IMR-90 (cell line): ENCODE data around the gene SHC4. TPM values are rescaled to one million over a fixed set of nuclear protein-coding genes. Genes with fewer than 3 reads are reported as not detected.

Source experiments
- ATAC-seq: fragments of 200-7000 bp; cut with Tn5 transposase; 2 replicates; pipeline ENCODE4 v1.9.1; 2020; ENCODE audit warnings: low read depth, mild to moderate bottlenecking, moderate library complexity
- BruUV-seq: library from RNA; stranded (reverse); fragments of 400-500 nt; replicated peaks from 2 replicates; lab custom pipeline; 2021; lab: Mats Ljungman, UMichigan
- CTCF ChIA-PET: fragments of 300-600 bp; formaldehyde crosslinking; extraction: SDS; loops from one replicate; lab custom pipeline; 2021; ENCODE audit warnings: antibody characterized with exemption; lab: Yijun Ruan, JAX
- POLR2A ChIA-PET: fragments of 300-600 bp; sonication (Branson Sonifier 250); formaldehyde crosslinking; loops from one replicate; lab custom pipeline; 2022; ENCODE audit warnings: antibody characterized with exemption; ENCODE audit not compliant: unreplicated experiment; lab: Charles Lee
- DNase-seq: peaks from one replicate; pipeline ENCODE4 v3.0.0; 2013
- H2AFZ ChIP-seq: replicated peaks from 2 replicates; pipeline ENCODE3; 2013; ENCODE audit warnings: low read length, mild to moderate bottlenecking; ENCODE audit not compliant: poor library complexity
- H2AK5ac ChIP-seq: 2 replicates; pipeline ENCODE4 v1.6.1; 2013; ENCODE audit warnings: low read depth, low read length, inconsistent platforms
- H2AK9ac ChIP-seq: replicated peaks from 2 replicates; pipeline ENCODE3; 2013; ENCODE audit warnings: mild to moderate bottlenecking, low read depth, low read length, moderate library complexity; ENCODE audit not compliant: poor library complexity
- H2BK120ac ChIP-seq: 2 replicates; pipeline ENCODE4 v1.6.1; 2013; ENCODE audit warnings: low read depth, low read length, inconsistent platforms
- H2BK15ac ChIP-seq: 3 replicates; pipeline ENCODE4 v1.6.1; 2013; ENCODE audit warnings: low read depth, low read length, inconsistent platforms
- H2BK20ac ChIP-seq: 2 replicates; pipeline ENCODE4 v1.6.1; 2013; ENCODE audit warnings: low read depth, mild to moderate bottlenecking, inconsistent platforms, low read length, moderate library complexity
- H2BK5ac ChIP-seq: 2 replicates; pipeline ENCODE4 v1.6.1; 2013; ENCODE audit warnings: mild to moderate bottlenecking, low read depth, low read length, inconsistent platforms; ENCODE audit not compliant: poor library complexity, severe bottlenecking
- H3K14ac ChIP-seq: replicated peaks from 2 replicates; pipeline ENCODE4 v1.6.1; 2013; ENCODE audit warnings: low read depth, low read length, inconsistent platforms
- H3K18ac ChIP-seq: 2 replicates; pipeline ENCODE4 v1.6.1; 2013; ENCODE audit warnings: low read depth, low read length, control low read depth
- H3K23ac ChIP-seq: 2 replicates; pipeline ENCODE4 v1.6.1; 2013; ENCODE audit warnings: low read depth, low read length, inconsistent platforms
- H3K27ac ChIP-seq: 2 replicates; pipeline ENCODE4 v1.5.1; 2013; ENCODE audit warnings: mild to moderate bottlenecking, control low read depth, low read length; ENCODE audit not compliant: insufficient read depth
- H3K27me3 ChIP-seq: 2 replicates; pipeline ENCODE4 v1.6.1; 2013; ENCODE audit warnings: low read length; ENCODE audit not compliant: control insufficient read depth, insufficient read depth
- H3K36me3 ChIP-seq: 2 replicates; pipeline ENCODE4 v1.6.1; 2013; ENCODE audit warnings: low read length, mixed read lengths; ENCODE audit not compliant: control insufficient read depth, insufficient read depth
- H3K4ac ChIP-seq: 2 replicates; pipeline ENCODE4 v1.6.1; 2013; ENCODE audit warnings: low read depth, low read length, inconsistent platforms
- H3K4me1 ChIP-seq: 2 replicates; pipeline ENCODE4 v1.6.1; 2013; ENCODE audit warnings: low read length, mixed read lengths; ENCODE audit not compliant: control insufficient read depth, insufficient read depth
- H3K4me2 ChIP-seq: 2 replicates; pipeline ENCODE4 v1.6.1; 2013; ENCODE audit warnings: low read depth, mild to moderate bottlenecking, control low read depth, low read length, moderate library complexity
- H3K4me3 ChIP-seq: 2 replicates; pipeline ENCODE4 v1.5.1; 2013; ENCODE audit warnings: low read depth, mild to moderate bottlenecking, control low read depth, low read length, moderate library complexity; ENCODE audit not compliant: insufficient read depth
- H3K56ac ChIP-seq: 2 replicates; pipeline ENCODE4 v1.6.1; 2013; ENCODE audit warnings: low read length, inconsistent platforms; ENCODE audit not compliant: insufficient read depth; ENCODE audit errors: extremely low read depth
- H3K79me1 ChIP-seq, 2 experiments: 2 replicates each; pipeline ENCODE4 v1.6.1; 2013; ENCODE audit warnings: low read length in 2 of 2, inconsistent platforms in 1 of 2, low read depth in 1 of 2
- H3K9ac ChIP-seq: 2 replicates; pipeline ENCODE4 v1.6.1; 2013; ENCODE audit warnings: low read depth, low read length, control low read depth
- H3K9me1 ChIP-seq: 2 replicates; pipeline ENCODE4 v1.6.1; 2013; ENCODE audit warnings: low read length, inconsistent platforms; ENCODE audit not compliant: insufficient read depth
- H3K9me3 ChIP-seq: 2 replicates; pipeline ENCODE4 v1.6.1; 2013; ENCODE audit warnings: low read length; ENCODE audit not compliant: control insufficient read depth, insufficient read depth
- H4K20me1 ChIP-seq: 2 replicates; pipeline ENCODE4 v1.6.1; 2013; ENCODE audit warnings: low read length, inconsistent platforms; ENCODE audit not compliant: insufficient read depth
- H4K5ac ChIP-seq: 2 replicates; pipeline ENCODE4 v1.6.1; 2013; ENCODE audit warnings: mild to moderate bottlenecking, low read depth, low read length, control low read depth
- H4K8ac ChIP-seq, 2 experiments: 2 replicates each; pipeline ENCODE4 v1.6.1; 2013; ENCODE audit warnings: low read depth in 2 of 2, low read length in 2 of 2, control low read depth in 1 of 2, inconsistent platforms in 1 of 2
- H4K91ac ChIP-seq: 2 replicates; pipeline ENCODE4 v1.6.1; 2013; ENCODE audit warnings: low read depth, low read length, inconsistent platforms; ENCODE audit not compliant: insufficient read depth
- CHD1 ChIP-seq: IDR thresholded peaks from 2 replicates; pipeline ENCODE4 v1.6.1; 2012; ENCODE audit warnings: low read depth, low read length, improper control_type of control experiment
- FOS ChIP-seq: fragments of 150-350 bp; IDR thresholded peaks from 2 replicates; pipeline ENCODE4 v1.6.1; 2016; ENCODE audit warnings: low read depth, low read length
- MAFK ChIP-seq: IDR thresholded peaks from 2 replicates; pipeline ENCODE4 v1.6.1; 2012; ENCODE audit warnings: low read depth, low read length, improper control_type of control experiment
- MXI1 ChIP-seq: IDR thresholded peaks from 2 replicates; pipeline ENCODE4 v1.6.1; 2012; ENCODE audit warnings: low read depth, mild to moderate bottlenecking, low read length, moderate library complexity, borderline replicate concordance
- RAD21 ChIP-seq: IDR thresholded peaks from 2 replicates; pipeline ENCODE4 v1.6.1; 2012; ENCODE audit warnings: low read length, improper control_type of control experiment
- RFX5 ChIP-seq: IDR thresholded peaks from 2 replicates; pipeline ENCODE4 v1.8.0; 2012; ENCODE audit warnings: low read depth, mild to moderate bottlenecking, low read length, moderate library complexity
- WGBS, 2 experiments: methylation state at CpG; one replicate each; pipeline versions ENCODE4 v1.1.5 to v1.1.7; 2013; ENCODE audit warnings: missing lambda C conversion rate in 2 of 2; ENCODE audit not compliant: insufficient read length in 1 of 2; ENCODE audit errors: extremely low coverage in 2 of 2; 5-methylcytosine and 5-hydroxymethylcytosine counted together
- dilution Hi-C: fragments of 300-500 bp; cut with HindIII; formaldehyde crosslinking; loops from one replicate; pipeline ENCODE4 v1.14.3; 2018; ENCODE audit warnings: low sequenced_read_pairs; ENCODE audit not compliant: unreplicated experiment
- in situ Hi-C: fragments of 300-500 bp; cut with MboI; formaldehyde crosslinking; loops from 3 replicates; pipeline ENCODE4 v1.14.3; 2019; ENCODE audit warnings: low sequenced_read_pairs, inconsistent platforms, mixed read lengths
- intact Hi-C: fragments of 100-400 bp; cut with micrococcal nuclease; formaldehyde crosslinking; loops from 2 replicates; pipeline ENCODE4 v1.10.0; 2022
- polyA plus RNA-seq, 3 experiments: library from polyadenylated mRNA; depleted of rRNA; stranded (reverse); fragments of >200 nt; gene quantifications; 2 replicates each; pipeline ENCODE4 v1.2.3, GENCODE V29; 2012; ENCODE audit warnings: low replicate concordance in 1 of 3
- total RNA-seq: library from RNA; depleted of rRNA; stranded (reverse); fragments of >200 nt; gene quantifications from 2 replicates; pipeline ENCODE4 v1.2.3, GENCODE V29; 2012
- TF ChIP-seq, protein P1 (sequence below): fragments of 150-350 bp; IDR thresholded peaks from 2 replicates; pipeline ENCODE4 v1.6.1; 2017; ENCODE audit warnings: mild to moderate bottlenecking, antibody characterized with exemption, low read length, low read depth
- TF ChIP-seq, protein P2 (sequence below): fragments of 150-350 bp; IDR thresholded peaks from 2 replicates; pipeline ENCODE4 v1.6.1; 2016; ENCODE audit warnings: low read depth, mild to moderate bottlenecking, low read length, moderate library complexity, borderline replicate concordance

The SHC4 gene
- total and polyA plus RNA-seq, 2 of the 4 experiments (the other 2 are of a cell fraction), result 0.91 to 2.7 TPM

DNA sequence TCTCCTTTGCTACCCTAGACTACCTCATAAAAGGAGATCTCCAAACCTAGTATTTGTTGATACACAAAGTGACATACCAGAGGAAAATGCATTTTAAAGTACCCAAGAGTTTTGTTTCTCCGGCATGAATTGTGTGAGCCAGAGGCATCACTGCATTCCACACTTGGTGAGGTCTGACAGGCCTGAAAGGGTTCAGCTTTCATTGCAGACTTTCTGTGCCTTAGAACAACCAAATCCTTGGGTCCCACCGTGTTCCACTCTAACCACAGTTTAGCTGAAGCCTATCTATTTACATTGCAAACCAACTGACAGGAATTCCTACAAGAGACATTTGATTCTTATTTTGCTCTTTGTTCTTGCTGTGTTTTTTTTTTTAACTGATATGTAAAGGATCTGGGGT is 106.8 kb downstream of the SHC4 start:
- H4K5ac ChIP-seq, result no peak overlapping the region
- no CpG with 5 or more reads among the region's 2 CpGs for WGBS, 2 experiments
- DNase-seq, result peak; percentile 69
- H3K56ac ChIP-seq, result no peak overlapping the region
- H3K4me3 ChIP-seq, result no peak overlapping the region
- H2BK120ac ChIP-seq, result peak overlapping the region; percentile 17; the same call in 1 of the 2 replicates
- peak overlapping the region; percentile 38 for H2AFZ ChIP-seq
- peak; percentile 68 for ATAC-seq
- H3K4me1 ChIP-seq, result peaks cover 14% of the 10 kb centered on the region
- H4K8ac ChIP-seq, result peak overlapping the region in 1 of 2 experiments; percentile 52; a peak in 1 of 4 replicates
- dilution Hi-C loops, result no loop called here
- H3K9ac ChIP-seq, result no peak overlapping the region
- peak overlapping the region; percentile 22; the same call in 1 of the 2 replicates for H3K4ac ChIP-seq
- CTCF ChIA-PET, result interaction anchor here (0.7 to 0.8 kb wide), 2 partner anchors 10 to 119 kb away, joined by 3 to 4 read pairs; no protein-coding TSS in a partner anchor
- H2BK5ac ChIP-seq, result peak overlapping the region; percentile 44
- peaks cover 0 to 10% of the 10 kb centered on the region in 2 experiments; a peak in 2 of 4 replicates for H3K79me1 ChIP-seq
- no peak overlapping the region for H2BK20ac ChIP-seq
- TF ChIP-seq, protein P1, sequence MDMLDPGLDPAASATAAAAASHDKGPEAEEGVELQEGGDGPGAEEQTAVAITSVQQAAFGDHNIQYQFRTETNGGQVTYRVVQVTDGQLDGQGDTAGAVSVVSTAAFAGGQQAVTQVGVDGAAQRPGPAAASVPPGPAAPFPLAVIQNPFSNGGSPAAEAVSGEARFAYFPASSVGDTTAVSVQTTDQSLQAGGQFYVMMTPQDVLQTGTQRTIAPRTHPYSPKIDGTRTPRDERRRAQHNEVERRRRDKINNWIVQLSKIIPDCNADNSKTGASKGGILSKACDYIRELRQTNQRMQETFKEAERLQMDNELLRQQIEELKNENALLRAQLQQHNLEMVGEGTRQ, result no peak
- no peak for TF ChIP-seq MAFK
- no peak for TF ChIP-seq MXI1
- TF ChIP-seq CHD1, result no peak
- no peak for TF ChIP-seq RAD21
- TF ChIP-seq, protein P2, sequence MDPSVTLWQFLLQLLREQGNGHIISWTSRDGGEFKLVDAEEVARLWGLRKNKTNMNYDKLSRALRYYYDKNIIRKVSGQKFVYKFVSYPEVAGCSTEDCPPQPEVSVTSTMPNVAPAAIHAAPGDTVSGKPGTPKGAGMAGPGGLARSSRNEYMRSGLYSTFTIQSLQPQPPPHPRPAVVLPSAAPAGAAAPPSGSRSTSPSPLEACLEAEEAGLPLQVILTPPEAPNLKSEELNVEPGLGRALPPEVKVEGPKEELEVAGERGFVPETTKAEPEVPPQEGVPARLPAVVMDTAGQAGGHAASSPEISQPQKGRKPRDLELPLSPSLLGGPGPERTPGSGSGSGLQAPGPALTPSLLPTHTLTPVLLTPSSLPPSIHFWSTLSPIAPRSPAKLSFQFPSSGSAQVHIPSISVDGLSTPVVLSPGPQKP, result no peak
- no peak for TF ChIP-seq RFX5
- TF ChIP-seq FOS, result no peak
- 0 out of 2 replicates have a peak overlapping the region, but pooled peaks have one; percentile 30 for H3K14ac ChIP-seq
- POLR2A ChIA-PET, result interaction anchor here (0.5 kb wide), 1 partner anchor 1289 kb away, joined by 7 read pairs; no protein-coding TSS in a partner anchor
- no peak overlapping the region for H3K27ac ChIP-seq
- H3K18ac ChIP-seq, result no peak overlapping the region
- in situ Hi-C loops, result loop anchor here (25.0 kb wide), 1 partner anchor 555 kb away; the partner anchor contains the start of gene FGF7
- intact Hi-C loops, result loop anchor here (1.0 to 2.0 kb wide), 3 partner anchors 140 to 499 kb away; partner anchors contain the start of gene FBN1
- no peaks in the 10 kb centered on the region for H3K9me3 ChIP-seq
- peaks cover 5% of the 10 kb centered on the region; the same call in 1 of the 2 replicates for H3K9me1 ChIP-seq
- H4K91ac ChIP-seq, result no peak overlapping the region
- no peak overlapping the region; the same call in 1 of the 2 replicates for H3K23ac ChIP-seq
- H2BK15ac ChIP-seq, result no peak overlapping the region
- no peak overlapping the region for H2AK5ac ChIP-seq
- H2AK9ac ChIP-seq, result no peak overlapping the region
- H4K20me1 ChIP-seq, result no peaks in the 10 kb centered on the region
- H3K36me3 ChIP-seq, result no peaks in the 10 kb centered on the region
- no peaks in the 10 kb centered on the region for H3K27me3 ChIP-seq
- no TSS peak for BruUV-seq
- H3K4me2 ChIP-seq, result peak overlapping the region; percentile 24; the same call in 1 of the 2 replicates
